HG03159 (cell line): ENCODE results near the gene ANTXR1.

Experiments used
- ATAC-seq: cut with Tn5 transposase; IDR thresholded peaks from one replicate; pipeline ENCODE4 v1.9.1; 2021; ENCODE audit warnings: mild to moderate bottlenecking, moderate library complexity; ENCODE audit not compliant: unreplicated experiment

ANTXR1 gene

DNA sequence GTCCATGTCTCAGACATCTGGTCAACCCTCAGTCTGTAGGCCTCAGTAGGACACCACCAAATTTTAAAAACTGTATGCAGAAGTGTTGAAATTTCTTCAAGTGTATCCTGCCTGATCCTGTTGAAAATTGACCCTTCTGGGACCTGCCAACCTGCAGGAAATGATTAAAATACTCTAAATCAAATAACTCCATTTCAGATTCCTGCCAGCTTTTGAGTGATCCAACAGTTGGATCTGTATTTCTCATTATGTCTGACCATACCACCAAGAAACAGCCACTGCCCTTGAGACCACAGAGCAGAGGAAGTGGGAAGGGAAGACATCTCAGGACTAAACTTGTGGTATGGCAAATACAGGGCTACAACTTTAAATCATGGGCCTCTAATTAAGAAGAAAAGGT, 113.4 kb downstream of the ANTXR1 start:
- no peak for ATAC-seq

DNA sequence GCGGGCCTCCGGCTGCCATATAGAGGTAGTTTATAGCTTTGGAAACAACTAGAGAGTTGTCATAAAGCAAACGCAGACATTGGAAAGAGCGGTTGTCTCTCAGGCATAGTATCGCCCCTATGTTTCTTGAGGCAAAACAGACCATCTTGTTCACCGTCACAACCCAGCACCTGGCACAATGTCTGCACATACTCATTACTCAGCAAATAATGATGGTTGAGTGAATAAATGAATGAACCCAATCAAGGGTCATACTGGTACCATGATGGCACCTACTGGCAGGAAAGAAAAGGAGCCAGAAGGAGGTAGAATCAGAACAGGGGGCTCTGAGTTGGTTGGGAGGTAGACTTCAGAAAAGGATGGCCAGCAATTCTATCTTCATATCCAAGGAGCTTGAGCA, 118.5 kb downstream of the ANTXR1 start:
- no peak for ATAC-seq

DNA sequence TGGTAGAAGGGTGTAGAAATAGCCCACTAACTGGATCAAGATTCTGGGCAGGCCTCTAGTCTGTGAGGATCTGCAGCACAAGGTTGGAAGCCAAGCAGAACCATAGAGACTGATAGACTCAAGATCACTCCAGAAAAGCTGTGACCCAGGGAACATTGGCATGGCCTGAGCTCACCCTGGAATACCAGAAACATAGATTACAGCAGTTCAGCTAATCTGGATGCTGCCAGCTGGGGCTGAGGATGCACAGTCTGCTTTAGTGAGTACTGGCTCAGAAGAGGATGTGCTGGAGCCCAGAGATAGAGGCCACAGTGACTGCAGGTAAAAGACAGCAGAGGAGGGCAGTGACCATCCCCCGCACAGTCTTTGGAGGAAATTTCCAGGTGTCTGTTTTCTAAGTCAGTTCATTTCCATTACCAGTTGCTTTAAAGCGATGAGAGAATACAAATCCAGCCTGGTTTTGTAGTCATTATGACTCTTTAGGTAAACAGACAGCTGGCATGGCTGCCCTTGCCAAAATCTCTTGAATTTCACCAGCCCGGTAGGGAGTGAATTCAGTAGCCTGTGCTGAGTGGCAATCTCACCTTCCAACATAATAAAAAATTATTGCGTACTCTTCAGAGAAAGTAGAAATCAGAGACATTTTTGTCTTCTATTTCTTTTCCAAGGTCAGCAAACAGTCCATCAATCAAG, 119.2 kb downstream of the ANTXR1 start:
- no peak for ATAC-seq

DNA sequence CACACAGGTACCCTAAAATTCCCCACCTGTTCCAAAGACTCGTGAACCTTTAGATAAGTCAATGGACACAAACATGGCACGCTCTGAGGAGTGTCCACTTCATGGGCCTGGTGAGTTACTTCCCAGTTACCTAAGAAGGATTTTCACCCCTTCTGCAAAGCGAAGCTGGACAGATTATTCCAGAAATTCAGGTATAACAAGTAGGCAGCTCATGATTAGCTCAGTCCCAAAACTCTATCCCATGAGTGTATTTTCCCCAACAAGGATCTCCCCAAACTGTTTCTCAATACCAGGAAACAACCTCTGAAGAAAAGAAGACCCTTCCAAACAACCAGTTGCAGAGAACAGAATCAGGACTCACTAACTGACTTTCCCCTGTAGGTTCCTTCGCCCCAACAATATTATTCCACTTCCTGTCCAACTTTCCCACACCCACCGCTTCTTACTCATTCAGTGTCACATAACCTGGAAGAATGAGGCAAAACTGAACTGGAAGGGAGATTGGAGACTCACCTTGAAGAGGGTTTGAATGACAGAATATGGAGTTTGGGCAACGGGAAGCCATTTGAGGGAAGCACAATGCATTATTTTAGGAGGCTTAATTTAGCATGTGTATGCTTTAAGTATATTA, 120.1 kb downstream of the ANTXR1 start:
- no peak for ATAC-seq

DNA sequence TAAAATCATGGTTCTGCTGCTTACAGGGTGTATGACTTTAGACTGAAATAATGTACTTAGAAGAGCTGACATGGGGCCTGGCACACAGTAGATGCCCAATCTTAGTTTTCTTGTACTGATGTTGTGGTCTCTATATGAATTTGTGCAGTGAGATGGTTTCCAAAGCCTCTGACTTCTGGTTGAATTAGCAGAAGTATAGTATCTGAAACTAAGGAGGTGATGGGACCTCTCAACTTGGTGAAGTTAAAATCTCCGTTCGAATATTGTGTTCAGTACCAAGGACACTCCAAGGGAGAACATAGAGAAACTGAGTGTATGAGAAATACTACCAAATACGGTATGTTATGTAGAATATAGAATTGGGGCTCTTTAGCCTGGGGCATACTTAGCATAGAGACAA, 120.9 kb downstream of the ANTXR1 start:
- no peak for ATAC-seq

DNA sequence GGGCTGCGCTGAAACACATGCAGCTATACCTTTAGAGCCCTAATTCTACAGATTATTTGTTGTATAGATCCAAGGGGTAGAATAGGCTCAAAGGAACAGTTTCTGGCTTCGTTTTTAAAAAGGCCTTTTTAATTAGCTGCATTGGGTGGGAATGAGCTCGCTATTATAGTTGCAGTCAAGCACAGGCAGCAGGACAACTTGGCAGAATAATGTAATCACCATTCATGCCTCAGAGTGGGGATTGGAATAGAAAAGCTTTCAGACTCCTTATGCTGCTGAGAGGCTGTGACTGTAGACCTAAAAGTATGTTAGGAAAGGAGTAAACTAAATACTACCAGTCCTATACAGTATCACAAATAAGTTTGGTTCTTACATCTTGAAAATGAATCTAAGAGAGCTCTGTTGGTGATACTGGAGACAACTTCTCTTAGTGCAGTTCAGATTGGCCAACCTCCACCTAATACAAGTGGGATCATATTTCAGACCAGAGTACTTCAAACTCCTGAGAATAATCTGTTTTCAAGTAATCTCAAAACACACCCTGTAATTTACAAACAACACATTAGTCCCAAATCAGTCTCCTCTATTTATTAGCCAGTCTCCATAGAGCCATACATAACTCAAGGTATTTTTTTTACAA, 121.4 kb downstream of the ANTXR1 start:
- no peak for ATAC-seq

DNA sequence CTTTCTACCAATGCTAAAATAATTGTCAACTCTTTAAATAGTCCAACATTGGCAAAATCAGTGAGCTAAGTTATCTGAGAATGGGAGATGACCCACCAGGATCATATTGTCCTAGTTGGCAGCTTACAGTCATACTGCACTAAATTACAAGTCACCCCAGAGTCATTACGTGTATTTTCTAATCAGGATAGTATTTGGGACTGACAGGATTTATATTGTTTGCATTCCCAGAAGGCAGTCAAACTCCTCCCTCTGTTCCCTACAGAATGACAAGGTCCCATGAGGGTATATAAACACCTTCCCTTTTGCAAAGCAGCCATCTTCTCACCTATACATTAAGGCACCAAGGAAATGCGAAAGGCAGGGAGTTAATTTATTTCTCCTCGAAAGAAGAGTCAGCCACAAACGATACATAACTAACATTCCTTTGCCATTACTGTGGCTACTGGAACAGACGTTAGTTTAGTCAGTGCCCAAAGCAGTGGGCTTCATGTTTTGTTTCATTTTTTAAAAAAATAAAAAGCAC, 125.3 kb downstream of the ANTXR1 start:
- no peak for ATAC-seq

DNA sequence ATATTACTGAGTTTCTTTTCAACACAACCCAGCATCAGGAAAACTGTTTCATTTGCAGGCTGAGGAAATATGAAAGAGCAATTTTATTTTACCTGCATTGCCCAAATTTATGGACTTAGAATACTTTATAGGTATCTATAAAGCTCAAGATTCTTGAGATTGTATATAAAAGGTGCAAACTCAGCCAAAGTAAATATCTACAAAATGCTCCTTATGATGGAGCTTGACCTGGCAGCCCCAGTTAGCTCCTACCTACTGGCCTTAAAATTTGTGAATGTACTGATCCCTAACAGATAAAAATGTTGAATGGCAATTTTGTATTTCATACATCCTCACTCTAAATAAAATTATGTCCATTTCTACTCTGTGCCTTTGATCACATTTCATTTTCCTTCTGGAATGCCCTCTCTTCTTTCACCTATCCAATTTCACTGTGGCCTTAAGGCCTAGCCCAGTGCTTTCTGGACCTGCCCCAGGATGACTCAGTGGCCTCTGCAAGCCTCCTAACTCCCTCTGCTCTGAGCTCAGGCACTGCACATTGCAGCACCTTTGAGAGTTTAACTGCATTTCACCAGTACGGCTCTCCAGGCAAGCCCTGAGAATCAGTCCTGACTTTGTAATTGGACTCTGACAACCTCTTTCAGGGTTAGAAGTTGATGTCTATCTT, 125.9 kb downstream of the ANTXR1 start:
- no peak for ATAC-seq

DNA sequence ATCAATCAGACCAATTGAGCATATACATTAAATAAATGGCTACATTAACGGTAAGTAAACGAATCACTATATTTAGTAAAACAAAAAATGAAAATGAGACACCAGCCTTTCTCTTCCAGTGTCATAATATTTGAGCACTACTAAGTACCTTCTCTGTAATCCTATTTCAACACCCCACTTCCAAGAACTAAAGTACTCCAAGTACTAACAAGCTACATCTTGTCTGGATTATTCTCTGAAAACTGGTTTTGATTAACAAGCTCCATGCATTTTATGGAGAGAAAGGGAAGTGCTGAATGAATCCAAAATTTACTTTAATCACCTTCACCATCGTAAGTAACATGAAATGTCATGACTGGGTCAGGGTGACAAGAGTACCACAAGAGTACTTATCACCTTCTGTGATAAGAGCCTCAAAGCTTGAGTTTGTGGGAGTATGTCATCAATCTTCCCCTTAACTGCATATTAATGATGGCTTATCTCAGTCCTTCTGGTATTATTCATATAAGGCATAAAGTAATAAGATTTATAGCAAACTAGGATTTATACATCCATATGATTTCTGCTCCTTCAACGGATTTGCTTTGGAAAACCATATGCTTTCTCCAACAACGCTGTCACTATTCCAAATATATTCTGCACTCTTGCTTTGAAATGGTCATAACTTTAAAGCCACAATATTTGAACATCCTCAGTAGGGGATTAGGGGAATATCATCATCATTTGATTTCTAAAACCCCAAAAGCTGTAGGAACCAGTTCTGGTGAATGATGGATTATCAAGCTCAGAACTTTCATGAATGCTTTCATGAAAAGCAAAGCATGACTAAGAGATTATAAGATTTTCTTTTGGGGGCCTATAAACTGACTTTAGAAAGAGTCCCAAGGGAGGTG, 127.0 kb downstream of the ANTXR1 start:
- ATAC-seq: no peak

DNA sequence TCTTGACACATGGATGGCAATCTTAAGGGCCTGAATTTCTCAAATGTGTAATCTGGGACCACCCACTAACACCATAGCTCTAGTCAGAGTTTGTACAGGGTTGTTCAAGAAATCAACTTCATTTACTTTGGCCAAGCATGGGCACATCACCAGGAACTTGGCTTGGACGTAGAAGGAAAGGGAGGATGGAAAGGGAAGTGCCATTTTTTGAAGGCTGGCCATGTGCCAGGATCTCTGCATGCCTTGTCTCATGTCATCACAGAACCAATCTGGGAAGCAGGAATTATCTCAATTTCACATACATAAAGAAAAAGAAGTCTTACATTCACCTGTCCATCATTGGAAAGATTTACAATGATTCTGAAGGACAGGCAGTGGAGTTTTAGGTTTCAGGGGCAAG, 128.1 kb downstream of the ANTXR1 start:
- ATAC-seq: no peak

DNA sequence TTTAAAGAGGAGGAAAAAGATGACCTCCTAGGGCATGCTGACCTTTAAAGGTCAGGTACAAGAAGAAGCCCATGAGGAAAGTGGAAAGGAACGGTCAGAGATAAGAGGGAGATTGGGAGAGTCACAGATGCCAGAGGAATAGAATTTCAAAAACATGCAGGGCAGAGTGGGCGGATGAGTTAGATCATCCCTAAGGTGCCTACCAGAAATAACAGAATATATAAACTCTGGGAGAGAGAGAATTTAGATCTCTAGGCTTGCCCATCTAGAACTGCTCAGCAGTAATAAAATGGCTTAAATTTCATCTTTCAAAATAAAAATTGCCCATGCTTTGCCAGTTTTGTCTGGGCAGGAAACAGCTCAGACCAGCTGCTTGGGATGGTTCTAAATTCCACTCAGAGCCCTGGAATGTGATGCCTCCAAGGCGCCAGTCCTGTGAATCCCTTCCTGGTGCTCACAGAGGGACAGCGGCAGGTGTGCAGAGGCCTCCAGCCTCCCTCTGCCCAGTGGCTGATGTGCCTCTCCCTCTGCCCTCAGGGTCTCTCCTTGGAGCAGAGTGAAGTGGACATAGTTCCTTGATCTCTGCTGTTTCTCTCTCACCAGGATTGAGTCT, 130.9 kb downstream of the ANTXR1 start:
- no peak for ATAC-seq

DNA sequence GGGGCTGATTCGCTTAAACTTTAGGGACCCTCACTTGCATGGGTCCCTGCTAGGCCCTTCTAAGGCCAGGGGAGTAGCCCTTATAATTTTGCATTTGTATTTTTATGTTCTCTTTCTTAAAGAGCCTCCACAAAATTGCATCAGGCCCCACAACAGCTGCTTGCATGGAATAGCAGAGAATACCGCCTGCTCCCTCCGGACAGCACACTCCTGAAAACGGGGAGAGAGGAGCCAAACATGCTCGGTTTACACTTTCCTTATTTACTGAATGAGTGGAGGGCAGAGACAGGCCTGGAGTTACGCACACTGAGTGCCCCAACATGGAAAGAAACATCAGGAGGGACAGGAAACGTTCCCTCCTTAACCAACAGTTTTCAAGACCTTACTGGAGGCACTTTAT, 132.2 kb downstream of the ANTXR1 start:
- no peak for ATAC-seq

DNA sequence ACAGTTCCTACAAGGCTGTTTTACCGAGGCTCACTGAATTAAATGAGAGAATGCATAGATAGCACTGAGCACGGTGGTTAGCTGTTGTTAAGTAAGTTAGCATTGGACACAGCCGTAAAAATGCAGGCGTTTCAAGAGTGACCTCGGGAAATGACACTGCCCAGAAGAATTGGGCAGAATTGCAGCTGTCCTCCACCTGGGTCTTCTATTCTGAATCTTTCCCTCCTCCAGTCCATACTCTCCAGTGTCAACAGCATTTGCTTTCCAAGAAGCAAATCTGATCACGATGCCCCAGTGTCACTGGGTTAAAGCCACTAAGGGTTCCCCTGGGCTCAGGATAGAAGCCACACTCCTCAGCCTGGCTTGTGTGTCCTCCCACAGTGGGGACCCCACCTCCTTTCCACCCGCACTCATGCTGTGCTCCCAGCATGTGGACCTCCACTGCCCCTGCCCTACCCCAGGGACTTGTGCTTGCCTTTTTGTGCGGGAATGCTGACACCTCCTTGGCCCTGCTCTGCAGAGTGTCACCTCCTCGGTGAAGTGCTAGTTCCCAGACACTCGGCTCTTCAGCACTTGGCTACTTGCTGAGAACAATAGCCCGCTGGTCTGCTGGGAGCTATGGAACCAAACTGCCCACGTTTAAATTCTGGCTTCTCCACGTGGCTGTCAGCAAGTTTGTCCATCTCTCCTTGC, 135.0 kb downstream of the ANTXR1 start:
- no peak for ATAC-seq

DNA sequence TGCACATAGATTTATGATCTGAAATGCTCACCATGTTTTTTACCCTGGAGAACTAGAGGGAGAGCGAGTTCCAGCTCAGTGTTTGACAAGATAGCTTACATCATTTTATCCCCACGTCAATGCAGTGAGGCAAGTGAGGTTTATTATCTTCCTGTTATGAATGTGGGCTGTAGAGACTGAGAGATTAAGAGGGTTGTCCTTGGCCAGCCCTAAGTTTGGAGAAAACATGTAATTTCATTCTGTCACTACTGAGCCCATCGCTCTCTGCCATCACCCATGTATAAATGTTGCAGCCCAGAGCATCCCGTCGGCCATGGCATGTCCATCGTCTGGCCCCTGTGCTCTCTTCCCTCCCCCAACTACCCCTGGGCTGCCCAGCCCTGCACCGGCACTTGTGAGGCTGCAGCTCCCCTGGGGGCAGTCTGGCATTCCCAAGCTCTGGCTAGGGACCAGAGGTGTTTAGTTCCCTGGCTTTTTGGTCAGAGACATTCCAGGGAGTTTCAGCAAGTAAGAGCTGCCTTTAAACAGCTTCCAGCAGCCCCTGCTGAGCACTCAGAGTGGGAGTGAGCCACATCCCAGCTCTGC, 136.7 kb downstream of the ANTXR1 start:
- ATAC-seq: no peak

DNA sequence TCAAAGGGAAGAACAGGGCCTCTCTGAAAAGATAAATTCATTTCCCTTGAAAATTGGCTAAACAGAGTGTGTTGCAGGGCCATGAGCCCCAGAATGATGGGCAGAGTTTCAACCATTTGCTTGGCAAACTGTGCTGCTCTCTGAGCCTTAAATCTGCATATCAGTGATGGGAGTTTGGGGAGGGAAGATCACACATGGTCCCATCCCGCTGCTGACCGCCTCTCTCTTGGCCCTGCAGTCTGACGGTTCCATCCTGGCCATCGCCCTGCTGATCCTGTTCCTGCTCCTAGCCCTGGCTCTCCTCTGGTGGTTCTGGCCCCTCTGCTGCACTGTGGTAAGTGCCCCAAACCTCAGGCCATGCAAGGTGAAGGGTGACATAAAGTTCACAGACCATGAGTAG, 139.0 kb downstream of the ANTXR1 start:
- no peak for ATAC-seq

DNA sequence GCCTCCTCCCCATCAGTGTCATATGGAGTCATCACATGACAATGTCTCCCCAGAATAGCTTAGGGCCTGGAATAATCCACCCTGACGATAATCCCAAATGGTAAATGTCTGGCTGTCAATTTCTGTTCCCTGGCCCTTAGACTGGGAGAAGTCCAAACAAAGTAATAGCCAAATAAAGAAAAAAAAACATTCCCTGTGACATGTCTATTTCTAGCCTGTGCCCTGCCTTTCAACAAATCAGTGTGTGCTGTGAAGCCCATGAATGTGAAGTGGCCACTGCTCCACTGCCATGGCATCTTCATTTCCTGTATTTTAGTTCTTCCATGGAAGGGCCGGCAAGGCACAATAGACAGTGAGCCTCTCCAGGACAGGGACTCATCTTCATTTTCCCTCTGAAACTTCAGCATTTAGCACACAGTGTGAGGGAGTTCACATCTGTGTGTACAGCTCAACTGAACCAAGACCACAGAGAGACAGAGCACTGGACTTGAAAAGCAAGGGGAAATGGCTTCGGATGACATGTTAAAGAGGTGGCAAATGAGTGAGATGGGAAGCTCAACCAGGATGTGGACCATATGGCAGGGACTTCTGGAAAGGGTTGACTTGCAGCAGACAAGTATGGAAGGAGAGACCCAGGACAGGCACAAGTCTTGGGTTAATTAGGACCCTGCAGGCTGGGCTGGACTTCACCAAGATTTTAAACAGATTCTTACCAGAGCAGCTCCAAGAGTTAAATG, 140.0 kb downstream of the ANTXR1 start:
- ATAC-seq: no peak

DNA sequence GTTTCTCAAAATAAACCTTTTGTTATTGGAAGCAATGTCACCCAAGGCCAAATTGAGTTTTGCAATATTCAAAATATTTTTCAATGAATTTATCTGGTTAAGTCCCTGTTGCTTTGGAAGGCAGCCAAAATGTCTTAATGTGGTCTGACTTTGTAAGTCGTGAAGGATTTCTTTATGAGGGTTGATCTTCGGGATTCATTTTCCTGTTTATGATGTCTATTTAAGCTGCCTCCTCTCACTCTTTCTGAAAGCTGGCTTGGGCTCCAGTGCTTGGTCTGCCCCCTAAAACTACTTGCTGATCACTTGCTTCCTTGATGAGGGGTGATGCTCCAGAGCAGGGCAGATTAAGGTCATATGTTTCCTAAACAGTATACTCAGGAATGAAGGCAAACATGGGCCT, 141.1 kb downstream of the ANTXR1 start:
- no peak for ATAC-seq

DNA sequence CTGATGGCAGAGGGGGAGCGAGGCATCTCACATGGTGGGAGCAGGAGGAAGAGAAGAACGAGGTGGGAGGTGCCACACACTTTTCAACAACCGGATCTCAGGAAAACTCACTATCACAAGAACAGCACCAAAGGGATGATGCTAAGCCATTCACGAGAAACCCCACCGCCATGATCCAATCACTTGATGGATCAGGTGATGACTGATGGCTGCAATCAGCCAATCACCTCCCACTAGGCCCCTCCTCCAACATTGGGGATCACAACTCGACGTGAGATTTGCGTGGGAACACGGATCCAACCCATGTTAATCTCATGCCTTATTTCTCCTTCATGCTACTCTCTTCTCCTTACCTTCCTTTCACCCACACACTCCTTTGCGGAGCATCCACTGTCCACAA, 143.6 kb downstream of the ANTXR1 start:
- ATAC-seq: no peak

DNA sequence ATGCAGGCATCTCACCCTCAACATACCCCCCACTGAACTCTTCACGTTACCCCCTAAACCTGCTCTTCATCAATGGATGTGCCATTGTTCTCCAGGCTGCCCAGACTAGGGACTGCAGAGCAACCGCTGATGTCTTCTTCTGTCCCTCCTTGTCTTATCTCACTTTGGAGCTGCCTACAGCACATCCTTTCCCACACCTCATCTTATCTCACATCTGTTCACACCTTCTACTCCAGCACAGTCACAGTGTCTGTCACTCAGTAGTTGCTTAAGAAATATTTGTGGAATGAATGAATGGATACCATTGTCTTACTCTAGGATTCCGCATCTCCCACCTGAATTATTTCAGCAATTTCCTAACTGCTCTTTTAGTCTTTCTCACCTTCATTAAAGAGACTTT, 144.5 kb downstream of the ANTXR1 start:
- no peak for ATAC-seq
